NCI-H1436 treated with DMSO at 0.1 percent for 48 hours (cell line): ENCODE data around the gene RLBP1.

Experiments
- DNase-seq: peaks from one replicate; lab custom pipeline; 2025; lab: John Stamatoyannopoulos, UW

RLBP1 gene

GRCh38 chr15:89177633-89178306 lies 43.6 kb downstream of the RLBP1 start:
- DNase-seq = no peak

DNA sequence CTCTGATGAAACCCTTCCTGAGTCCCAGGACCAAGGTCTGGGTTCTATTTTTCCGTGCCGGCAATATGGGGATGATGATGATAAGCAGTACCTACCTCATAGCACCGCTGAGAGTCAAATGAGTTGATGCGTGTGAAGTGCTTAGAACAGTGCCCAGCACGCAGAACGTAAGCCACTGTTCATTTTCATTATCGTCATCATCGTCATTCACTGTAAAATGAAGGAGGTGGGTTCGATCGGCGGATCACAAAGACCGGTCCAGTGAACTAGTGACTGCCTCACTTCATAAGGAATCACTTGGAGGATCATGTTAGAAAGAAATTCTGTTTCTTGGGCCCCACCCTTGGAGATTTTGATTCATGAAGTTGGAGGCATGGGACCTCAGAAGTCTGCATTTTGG lies 44.3 kb downstream of the RLBP1 start:
- DNase-seq = no peak

DNA sequence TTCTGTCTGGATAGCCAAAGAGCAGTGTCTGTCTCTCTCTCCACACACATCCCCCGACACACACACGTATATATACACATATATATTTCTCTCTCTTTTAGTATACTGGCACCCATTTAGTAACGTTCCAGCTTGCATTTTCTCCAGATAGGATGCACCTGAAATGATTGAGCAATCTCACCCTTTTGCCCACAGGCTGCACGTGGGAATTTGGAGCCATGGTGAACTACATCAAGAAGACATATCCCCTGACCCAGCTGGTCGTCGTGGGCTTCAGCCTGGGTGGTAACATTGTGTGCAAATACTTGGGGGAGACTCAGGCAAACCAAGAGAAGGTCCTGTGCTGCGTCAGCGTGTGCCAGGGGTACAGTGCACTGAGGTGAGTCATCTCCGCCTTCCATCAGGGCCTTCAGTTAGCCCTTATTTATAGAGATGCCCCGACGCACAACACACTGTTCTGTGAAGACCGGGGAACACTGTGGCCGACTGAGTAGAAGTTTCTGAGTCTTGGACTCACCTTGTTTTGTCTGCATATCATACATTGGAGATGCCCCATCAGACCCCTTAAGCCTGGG lies 45.7 kb downstream of the RLBP1 start:
- no peak for DNase-seq

- no peak for DNase-seq
Measured at GRCh38 chr15:89174476-89174875, 46.9 kb downstream of the RLBP1 start.

DNA sequence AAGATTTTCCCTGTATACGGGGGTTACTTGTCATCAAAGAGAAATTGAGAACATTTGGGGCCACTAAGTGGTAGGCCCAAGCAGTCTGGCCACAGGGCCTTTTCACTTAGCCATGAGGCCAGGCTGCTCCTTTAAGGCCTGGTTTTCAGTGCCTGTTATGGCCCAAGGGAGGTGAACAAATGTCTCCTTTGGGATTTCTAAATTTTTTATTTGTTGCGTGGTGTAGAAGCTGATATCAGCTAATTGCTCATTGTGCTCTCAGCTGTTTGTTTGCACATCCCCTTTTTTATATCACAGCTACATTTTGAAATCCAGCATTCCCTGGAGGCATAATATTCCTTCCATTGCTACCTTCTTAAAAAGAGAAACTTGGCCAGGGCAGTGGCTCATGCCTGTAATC lies 48.5 kb downstream of the RLBP1 start:
- DNase-seq = no peak

- DNase-seq = no peak
Measured at GRCh38 chr15:89171136-89172072, 50.0 kb downstream of the RLBP1 start.

DNA sequence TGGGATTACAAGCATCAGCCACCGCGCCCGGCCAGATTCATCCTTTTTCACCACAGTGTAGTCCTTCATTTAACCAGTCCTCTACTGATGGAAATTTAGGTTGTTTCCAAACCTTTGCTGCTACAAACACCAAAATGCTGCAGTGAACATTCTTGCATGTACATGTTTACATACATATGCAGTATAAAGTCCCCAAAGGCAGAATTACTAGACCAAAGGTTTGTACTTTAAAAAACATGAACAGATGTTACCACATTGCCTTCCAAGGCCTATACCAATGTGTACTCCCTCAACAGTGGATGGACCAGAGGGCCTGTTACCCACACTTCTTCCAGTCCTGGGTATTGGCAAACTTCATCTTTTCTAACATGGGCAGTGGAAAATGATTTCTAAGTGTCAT lies 51.0 kb downstream of the RLBP1 start:
- no peak for DNase-seq

DNA sequence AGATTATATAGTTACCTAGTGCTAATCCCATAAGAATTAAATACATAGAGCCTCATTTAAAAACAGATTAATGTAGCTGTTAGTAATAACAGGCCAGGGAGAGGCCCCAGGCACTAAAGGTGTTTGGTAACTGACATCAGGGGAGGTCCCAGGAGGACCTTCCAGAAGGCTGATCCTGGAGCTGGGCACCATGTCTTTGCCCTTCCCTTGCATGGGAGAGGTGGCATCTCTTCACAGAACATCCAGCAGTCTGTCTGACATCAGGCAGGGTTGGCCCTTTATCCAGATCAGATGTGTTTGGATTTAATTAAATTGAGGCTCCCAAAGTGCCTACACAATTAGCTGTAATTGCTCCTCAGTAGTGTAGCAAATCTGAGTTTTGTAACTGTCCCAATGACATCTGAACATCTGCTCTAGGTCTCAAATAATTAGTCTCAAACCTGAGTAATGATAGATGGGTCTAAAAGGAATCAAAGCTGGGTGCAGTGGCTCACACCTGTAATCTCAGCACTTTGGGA lies 53.0 kb downstream of the RLBP1 start:
- no peak for DNase-seq

GRCh38 chr15:89167267-89168176 lies 53.9 kb downstream of the RLBP1 start:
- no peak for DNase-seq

DNA sequence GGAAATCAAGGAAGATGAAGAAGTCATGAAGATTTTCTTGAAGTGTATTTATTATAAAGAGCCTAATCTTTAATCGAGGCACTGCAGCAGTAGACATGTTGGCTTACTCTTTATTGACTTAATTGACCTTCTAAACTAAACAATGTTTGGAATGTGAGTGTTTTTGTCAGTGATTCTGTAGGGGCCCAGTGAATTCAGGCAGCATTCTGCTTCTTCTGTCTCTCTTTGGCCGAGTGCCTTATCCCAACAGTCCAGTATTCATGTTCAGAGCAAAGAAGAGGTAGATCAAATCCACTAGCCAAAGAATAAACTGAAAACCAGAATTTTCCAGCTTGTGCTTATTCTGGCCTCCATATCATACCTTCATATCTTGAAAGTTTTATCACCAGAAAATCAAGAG lies 55.7 kb downstream of the RLBP1 start:
- no peak for DNase-seq

GRCh38 chr15:89164712-89165211 lies 56.6 kb downstream of the RLBP1 start:
- no peak for DNase-seq

- DNase-seq = no peak
Measured at GRCh38 chr15:89163271-89164055, 57.9 kb downstream of the RLBP1 start.

GRCh38 chr15:89161666-89162065 lies 59.7 kb downstream of the RLBP1 start:
- DNase-seq = no peak
